Measurements from ENCODE around the gene UPF2.

UPF2 gene

GRCh38 chr10:11887381-11888227 lies 155.0 kb downstream of the UPF2 start:
- no peak for FAIRE-seq
- no peak for DNase-seq (ENCODE audit: insufficient read length, low spot score)
- TF ChIP-seq, protein P1, sequence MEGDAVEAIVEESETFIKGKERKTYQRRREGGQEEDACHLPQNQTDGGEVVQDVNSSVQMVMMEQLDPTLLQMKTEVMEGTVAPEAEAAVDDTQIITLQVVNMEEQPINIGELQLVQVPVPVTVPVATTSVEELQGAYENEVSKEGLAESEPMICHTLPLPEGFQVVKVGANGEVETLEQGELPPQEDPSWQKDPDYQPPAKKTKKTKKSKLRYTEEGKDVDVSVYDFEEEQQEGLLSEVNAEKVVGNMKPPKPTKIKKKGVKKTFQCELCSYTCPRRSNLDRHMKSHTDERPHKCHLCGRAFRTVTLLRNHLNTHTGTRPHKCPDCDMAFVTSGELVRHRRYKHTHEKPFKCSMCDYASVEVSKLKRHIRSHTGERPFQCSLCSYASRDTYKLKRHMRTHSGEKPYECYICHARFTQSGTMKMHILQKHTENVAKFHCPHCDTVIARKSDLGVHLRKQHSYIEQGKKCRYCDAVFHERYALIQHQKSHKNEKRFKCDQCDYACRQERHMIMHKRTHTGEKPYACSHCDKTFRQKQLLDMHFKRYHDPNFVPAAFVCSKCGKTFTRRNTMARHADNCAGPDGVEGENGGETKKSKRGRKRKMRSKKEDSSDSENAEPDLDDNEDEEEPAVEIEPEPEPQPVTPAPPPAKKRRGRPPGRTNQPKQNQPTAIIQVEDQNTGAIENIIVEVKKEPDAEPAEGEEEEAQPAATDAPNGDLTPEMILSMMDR (IDR thresholded peaks at IDR 0.05; ENCODE audit: insufficient read depth, missing control alignments) = no peak

- FAIRE-seq = no peak
- TF ChIP-seq, protein P1 (IDR thresholded peaks at IDR 0.05; ENCODE audit: insufficient read depth, missing control alignments) = no peak
- DNase-seq (ENCODE audit: insufficient read length, low spot score) = no peak
Observed at GRCh38 chr10:11886851-11887250, 155.8 kb downstream of the UPF2 start.

DNA sequence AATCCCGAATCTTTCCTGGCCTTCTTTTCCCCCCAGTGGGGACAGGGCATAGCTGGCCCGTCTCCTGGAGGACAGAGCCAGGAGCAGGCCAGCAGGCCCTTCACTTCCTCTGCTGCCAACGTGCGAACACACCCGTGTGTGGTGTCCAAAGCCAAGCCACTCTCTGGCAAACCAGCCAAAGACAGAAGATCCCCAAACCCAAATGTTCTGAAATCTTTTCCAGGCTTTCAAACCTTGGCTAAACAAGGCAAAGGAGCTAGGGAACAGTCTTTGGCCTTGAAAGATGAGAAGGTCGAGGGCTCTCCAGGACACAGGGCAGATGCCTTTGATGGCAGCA lies 156.5 kb downstream of the UPF2 start:
- DNase-seq (ENCODE audit: insufficient read length, low spot score) (no peak), FAIRE-seq (no peak)
- TF ChIP-seq, protein P1 (IDR thresholded peaks at IDR 0.05; ENCODE audit: insufficient read depth, missing control alignments) = no peak

- FAIRE-seq (no peak), DNase-seq (ENCODE audit: insufficient read length, low spot score) (no peak)
- TF ChIP-seq, protein P1 (IDR thresholded peaks at IDR 0.05; ENCODE audit: insufficient read depth, missing control alignments) = no peak
Observed at GRCh38 chr10:11885437-11886137, 157.0 kb downstream of the UPF2 start.

DNA sequence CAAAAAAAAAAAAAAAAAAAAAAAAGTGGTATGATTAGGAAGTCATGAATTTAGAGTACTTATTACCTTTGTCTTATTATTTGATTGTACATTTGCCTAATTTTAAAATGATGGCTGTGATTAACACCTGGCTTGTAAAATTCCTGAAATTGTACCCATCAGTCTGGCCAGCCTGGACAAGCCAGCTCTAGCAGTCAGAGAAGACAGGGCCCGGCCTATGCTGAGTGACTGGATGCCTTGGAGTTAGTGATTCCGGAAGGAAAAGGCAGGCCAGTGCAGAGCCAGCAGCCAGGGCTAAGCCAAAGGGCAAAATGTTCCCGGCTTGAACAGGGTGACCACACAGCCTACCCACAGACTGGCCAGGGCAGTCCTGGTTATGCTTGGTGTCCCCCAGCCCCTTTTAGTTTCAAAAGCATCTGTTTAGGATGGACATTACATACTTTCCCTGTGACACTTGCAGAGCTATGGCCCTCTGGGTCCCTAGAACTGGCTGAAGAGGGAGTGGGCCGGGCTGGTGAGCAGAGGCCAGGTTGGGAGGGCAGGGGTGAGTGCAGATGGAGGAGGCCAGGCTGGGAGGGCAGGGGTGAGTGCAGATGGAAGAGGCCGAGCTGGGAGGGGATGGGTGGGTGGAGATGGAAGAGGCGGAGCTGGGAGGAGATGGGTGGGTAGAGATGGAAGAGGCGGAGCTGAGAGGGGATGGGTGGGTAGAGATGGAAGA lies 157.7 kb downstream of the UPF2 start:
- TF ChIP-seq, protein P1 (IDR thresholded peaks at IDR 0.05; ENCODE audit: insufficient read depth, missing control alignments) = no peak
- FAIRE-seq (no peak), DNase-seq (ENCODE audit: insufficient read length, low spot score) (no peak)

DNA sequence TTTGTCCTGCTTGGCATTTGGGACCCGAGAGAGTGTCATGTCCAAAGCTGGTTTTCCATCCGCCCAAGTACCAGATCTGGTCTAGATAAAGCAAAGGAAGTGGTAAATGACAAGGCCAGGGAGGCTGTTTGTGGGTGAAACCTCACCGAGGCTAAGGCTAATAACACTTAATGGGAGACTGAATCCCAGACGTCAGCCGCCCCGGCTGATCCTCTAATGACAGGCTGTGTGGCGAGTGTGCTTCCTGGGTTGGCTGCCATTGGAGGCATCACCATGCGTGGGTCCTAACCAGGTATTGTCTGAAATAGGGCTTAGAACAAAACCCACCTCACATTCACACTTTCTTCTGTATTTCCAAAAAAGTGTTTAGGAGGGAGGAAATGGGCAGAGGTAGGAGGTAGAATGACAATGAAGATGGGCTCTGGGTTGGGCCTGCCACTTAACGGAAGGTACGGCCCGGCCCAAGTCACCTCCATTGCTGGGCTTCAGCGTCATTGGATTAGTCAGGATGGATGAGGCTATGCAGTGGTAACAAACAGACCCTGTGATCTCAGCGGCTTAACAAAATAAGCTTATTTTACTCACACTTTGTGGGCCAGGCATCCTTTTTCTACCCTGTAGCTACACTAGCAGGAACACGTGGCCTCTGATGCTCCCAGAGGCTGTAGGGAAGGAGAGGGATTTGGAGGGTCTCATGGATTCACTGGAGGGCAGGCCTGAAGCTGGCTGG lies 159.8 kb downstream of the UPF2 start:
- TF ChIP-seq, protein P1 (IDR thresholded peaks at IDR 0.05; ENCODE audit: insufficient read depth, missing control alignments) = no peak
- DNase-seq (ENCODE audit: insufficient read length, low spot score) (no peak), FAIRE-seq (no peak)

Data from D721Med (cell line).